OCI-M2 (cell line): ENCODE data around the gene ZFP36L2.

Source experiments
- DNase-seq: peaks from one replicate; lab custom pipeline; 2025; ENCODE audit not compliant: unreplicated experiment; lab: John Stamatoyannopoulos, UW

Gene ZFP36L2, protein sequence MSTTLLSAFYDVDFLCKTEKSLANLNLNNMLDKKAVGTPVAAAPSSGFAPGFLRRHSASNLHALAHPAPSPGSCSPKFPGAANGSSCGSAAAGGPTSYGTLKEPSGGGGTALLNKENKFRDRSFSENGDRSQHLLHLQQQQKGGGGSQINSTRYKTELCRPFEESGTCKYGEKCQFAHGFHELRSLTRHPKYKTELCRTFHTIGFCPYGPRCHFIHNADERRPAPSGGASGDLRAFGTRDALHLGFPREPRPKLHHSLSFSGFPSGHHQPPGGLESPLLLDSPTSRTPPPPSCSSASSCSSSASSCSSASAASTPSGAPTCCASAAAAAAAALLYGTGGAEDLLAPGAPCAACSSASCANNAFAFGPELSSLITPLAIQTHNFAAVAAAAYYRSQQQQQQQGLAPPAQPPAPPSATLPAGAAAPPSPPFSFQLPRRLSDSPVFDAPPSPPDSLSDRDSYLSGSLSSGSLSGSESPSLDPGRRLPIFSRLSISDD

DNA sequence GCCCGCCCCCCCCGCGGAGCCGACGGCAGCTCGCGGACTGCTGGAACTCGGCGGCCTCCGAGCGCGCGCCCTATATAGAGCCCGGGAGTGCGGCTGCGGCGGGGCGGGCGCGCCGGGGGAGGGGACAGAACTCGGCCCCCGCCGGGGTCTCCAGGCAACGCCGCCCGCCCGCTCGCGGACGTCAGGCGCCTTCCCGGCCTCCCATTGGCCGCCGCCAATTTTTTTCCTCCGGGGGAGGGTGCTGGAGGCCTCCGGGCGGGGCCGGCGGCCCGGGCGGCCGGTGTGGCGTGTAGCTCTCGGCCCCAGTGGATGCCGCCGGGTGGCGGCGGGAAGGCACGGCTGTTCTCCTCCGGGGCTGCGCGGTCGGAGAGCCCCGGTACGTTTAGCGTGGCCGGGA is at the start of gene ZFP36L2:
Gene ZFP36L2, minus strand, starts transcription at position 49 of the 397 bp plus-strand sequence. CDS start 291 bp downstream, outside the sequence.
- DNase-seq: no peak

DNA sequence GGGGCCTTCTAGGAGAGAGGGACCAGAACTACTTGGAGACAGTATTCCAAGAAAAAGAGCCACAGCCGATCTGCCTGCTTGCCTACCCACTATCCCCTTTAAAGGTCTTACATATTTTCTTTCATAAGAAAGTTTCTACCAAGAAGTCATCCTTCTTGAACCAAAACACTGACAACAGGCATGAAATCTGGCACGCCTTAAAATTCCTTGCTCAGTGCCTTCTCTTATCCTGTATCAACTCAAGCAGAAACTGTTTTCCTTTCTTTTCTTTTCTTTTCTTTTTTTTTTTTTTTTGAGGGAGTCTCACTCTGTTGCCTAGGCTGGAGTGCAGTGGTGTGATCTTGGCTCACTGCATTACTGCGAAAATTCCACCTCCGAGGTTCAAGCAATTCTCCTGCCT is 48.3 kb upstream of the ZFP36L2 start:
- DNase-seq: no peak

DNA sequence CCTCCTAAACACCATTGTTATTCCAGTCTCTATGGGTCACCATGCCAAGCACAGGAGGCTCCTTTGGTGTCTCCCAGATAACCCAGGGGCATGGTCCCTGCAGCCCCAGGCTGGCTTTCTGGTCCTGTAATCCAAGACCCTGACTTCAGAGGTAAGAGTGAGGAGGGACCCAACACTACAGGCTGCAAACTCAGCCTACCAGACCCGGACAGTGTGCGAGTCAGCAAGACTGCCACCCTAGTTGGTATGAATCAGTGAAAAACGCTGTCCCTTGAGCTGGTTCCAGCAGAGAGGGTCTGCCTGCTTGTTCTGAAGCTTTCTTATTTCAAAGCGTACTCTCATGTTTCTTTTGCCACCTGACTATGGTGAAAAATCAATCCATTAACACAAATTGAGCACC is 47.6 kb upstream of the ZFP36L2 start:
- no peak for DNase-seq

DNA sequence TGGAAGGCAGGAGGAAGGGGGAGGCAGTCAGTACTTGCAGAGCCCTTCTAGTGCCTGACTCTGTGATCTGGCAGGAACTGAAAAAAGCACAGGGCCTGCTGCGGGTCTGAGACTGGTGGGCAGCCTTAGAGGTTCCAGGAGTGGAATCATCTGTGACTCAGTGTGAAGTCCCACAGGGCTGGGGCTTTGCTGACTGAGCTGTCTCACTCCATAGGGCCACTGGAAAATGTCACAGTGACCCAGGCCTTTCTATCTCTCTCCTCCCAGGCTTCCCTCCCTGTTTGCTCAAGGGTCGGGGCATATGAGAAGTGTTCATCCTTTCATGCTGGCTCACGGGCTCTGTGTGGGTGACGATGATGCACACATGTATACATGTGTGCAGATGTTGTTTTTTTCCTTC is 47.1 kb upstream of the ZFP36L2 start:
- DNase-seq: no peak

DNA sequence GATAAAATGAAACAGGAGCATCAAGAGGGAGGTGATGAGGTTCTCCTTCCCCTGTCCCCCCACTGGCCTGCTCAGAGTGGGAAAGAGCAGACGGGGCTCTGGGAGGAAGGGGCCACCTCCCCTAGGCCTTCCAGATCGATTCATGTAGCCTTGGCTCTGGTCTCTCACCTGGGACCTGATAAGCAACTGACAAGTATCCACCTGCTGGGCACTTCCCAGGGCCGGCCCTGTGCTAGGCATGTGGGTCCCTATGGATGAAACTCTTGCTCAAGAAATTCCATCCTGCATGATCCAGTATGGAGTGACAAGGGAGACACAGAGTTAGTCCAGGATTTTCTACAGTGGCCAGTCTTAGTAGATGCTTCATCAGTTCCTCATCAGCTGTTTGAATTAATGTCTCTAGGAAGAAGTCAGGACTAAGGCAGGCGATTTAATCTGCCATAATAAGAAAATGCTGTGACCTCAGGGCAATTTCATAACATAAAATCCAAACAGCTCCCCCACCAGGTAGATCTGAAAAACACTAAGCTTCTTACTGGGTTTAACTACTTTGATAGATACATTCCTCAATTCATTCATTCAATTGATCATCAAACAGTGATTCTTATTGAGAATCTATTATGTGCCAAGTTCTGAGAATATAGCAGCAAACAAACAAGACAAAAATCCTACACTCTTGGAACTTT is 44.7 kb upstream of the ZFP36L2 start:
- DNase-seq: no peak

DNA sequence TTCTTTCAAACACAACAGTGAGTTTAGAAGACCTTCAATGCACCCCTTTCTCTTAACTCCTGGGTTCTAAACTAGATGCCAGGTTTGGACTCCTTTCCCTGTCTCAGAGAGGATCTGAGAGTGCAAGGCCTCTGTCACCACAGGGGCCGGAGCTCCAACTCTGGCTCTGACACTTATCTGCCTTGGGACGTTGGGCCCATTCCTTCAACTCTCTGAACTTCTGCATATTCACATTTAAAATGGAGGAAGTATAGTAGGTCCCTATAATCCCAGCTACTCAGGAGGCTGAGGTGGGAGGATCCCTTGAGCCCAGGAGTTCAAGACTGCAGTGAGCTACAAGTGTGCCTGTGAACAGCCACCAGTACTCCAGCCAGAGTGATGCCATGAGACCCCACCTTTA is 44.1 kb upstream of the ZFP36L2 start:
- no peak for DNase-seq

DNA sequence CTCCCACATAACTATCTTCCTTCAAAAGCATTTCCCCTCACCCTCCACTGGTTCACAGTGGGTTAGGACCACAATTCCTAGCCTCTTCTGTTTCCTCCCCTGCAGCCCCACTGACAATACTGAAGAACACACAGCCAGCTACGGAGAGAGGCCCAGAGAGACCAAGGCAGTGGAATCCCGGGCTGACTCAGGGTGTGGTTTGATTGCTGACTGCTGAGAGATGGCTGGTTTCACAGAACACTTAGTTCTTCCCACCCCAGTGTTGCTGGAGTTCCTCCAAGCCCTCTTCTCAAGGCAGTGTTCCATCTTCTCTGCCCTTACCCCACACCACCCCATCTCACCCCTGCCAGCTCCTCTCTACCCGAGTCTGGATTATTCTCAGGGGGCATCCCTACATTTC is 43.3 kb upstream of the ZFP36L2 start:
- no peak for DNase-seq

DNA sequence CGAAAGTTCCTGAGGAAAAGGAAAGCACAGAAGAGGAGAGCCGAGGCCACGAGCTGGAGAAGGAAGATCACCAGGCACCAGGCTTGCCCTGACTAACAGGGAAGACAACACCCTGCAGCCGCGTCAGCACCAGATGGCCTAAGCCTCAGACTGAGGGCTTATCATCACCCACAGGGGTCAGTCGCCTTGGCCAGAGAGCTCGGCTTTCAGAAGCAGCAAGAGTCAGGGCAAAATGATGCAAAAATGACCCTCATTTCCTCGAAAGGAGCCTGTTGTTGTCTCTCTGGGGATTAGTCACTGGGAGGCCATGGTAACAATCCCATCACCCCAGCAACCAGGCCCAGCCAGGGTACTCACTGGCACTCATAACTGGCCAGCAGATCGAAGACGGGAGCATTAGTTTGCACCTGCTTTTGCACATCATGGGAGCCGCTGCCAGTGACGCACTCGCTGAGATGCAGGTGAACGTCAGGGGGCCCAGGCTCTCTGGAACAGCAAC is 42.7 kb upstream of the ZFP36L2 start:
- DNase-seq: no peak

DNA sequence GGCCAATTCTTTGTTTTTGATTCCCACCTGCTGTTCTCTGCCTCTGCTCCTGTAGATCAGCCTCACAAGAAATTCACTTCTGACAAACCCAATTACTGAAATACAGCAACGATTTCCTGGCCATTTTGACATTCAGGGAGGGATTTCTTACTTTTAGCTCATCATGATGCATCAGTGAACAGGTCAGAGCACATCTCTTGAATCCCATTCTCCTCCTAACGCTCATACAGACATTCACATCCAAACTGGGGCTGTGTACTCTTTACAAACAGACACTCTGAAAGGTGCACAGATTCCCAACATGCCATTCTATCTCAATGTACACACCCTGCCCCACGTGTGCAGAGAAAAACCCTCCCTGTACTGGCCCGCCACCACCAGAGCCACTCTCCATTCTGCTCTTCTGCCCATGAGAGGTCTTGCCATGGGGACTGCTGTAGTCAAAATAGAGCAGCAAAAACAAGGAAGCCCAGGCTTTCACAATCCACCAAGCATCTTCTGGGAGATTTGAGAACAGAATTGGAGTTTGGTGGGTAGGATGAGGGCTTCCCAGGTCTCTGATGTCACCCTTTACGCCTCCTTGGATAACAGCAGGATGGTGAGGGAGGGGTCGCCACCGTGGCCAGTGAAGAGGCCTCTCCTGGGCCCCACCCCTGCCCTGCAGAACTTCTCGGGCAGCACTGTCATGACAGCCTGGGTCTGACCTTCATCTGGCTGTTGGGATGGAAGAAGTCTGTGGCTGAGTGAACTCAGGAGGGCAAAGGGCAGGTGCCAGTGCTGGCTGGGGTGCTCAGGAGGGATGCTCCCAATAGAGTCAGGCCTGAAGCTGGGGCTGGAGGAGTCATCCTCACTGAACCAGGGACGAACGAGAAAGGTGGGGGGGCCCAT is 41.9 kb upstream of the ZFP36L2 start:
- DNase-seq: no peak

DNA sequence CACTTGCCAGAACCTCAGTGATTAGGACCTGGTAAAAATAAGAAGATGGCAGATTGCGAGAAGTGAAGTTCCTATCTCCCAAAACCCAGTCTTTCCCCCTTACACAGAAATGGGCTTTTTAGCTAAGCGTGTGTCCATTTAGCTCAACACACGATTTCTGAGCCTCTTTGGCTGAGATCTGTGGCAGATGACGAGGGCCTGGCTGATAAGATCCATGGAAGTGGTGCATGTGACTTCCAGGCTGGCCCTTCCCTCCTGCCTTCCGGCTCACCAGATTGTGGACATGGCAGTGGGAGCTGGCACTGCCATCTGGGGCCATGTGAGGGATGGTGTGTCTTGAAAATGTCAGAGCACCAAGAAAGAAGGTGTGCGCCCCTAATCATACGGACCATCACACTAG is 41.0 kb upstream of the ZFP36L2 start:
- DNase-seq: no peak

DNA sequence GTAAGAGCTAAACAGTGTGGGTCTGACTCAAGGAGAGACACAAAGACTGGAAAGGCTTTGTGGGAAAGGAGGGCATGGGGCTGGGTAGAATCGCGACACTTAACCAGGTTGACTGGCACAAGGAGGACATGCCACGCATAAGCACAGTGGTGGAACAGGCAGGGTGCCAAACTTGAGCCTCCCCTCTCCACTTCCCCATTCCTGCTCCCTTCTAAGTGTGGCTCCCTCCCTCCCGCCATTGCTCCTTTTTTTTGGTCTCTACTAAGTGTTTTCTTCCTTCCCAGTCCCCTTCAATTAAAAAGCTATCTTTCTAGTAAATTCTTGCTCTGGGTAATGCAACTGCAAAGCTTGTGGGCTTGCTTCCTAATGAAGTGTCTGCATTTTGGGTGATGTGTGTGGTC is 40.3 kb upstream of the ZFP36L2 start:
- no peak for DNase-seq

DNA sequence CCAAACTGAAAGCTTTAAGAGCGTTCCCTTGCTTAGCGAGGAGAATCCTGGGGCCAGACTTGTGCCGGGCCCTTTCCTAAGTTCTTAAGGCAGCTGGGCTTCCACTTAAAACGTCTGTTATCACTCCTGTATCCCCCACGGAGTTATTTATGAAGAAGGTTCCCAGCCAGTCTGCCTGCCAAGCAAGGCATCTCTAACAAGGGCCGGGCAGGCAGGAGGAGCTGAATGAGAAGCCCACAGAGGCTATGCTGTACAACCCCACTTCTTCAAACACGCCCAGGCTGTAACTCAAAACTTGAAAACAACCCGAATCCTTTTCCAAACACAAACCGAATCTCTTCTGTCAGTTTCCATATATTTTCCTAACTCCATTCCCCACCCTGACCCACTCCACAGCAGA is 39.0 kb upstream of the ZFP36L2 start:
- DNase-seq: no peak

DNA sequence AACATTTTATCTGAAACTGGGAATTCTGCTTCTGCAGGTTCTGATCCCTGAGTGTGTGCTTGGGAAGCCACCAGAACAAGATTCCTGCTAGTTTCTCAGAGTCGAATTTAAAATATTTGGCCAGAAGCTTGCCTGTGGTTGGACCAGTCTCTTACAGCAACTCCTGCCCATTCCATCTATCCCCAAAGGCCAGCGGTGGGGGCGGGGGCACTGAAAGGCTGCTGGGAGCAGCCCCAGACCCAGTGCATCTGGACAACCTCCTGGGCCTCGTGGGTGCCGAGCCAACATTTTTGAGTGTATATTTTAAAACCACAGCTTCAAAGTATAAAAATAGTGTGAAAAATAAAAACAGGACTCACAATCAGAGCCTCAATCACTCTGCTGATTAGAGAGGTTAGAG is 38.6 kb upstream of the ZFP36L2 start:
- no peak for DNase-seq

DNA sequence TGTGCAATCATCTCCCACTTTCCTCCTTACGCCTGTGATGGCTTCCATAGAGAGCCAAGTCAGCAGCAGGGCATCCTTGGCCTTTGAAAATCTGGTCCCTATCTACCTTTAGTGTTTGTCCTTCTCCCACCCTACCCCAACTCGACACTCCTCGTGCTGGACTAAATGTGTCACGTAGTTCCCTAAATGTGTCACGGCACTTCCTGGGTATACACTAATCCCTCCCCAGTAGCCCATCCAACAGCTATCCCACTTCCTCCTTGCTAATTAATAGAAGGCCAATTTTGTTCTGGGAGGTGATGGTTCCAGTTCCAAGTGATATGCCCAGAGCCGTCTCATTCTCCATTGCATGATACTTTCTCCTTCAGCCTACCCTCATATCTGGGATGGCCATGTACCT is 36.5 kb upstream of the ZFP36L2 start:
- DNase-seq: no peak

DNA sequence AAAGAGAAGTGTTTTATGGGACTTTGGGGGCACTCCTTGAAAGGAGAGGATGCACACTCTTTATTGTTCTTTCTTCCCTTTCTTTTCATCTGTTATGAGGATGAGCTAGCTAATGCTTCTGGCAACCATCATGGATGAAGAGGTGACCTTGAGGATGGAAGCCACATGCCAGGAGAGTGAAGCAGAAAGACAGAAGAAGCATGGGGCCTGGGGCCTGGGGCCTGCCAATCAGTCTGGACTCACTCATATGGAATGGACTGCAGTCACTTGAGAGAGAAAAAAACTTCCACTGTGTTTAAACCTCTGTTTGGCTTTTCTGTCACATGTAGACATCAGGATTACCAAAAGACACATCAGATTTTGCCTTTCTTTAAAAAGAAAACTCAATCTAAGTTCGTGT is 35.8 kb upstream of the ZFP36L2 start:
- no peak for DNase-seq

DNA sequence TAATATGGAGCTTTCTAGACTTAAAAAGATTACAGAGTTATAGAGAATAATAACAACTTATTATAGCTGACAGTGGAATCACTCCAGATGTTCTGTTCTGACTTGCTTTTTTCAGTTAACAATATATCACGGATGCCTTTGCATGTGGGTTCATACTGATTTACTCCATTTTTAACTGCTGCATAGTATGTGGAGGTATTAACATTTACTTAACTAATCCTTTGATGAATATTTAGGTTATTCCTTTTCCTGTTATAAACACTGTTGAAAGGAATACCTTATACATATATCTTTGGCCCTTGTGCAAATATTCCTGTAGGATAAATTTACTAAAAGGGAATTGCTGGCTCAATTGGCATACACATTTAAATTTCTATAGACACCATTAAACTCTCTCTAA is 33.1 kb upstream of the ZFP36L2 start:
- DNase-seq: no peak

DNA sequence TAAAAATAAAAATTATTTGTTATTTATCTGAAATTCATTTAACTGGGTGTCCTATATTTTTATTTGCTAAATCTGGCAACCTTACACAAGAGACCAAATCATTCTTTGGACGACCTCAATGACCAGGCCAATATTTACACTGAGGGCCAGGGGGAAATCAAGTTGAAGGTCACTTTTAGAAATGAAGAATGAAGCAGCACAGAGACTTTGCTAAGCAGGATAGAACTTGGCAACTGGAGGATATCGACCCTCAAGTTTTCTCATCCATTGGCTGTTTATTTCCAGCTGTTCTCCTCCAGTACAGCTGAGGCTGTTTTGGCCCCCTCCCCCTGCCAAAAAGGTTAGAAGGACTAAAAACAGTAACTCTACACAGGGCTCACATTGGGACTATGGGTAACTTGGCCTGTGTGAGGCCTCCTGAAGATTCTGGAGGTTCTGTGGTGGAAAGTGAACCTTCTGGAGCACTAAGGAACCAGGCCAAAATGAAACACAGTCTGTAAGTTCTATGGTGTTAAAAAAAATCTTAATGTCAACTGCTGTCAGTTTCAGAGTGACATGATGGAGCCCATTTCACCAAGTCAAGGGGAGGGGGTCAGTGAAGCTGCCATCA is 32.2 kb upstream of the ZFP36L2 start:
- no peak for DNase-seq

DNA sequence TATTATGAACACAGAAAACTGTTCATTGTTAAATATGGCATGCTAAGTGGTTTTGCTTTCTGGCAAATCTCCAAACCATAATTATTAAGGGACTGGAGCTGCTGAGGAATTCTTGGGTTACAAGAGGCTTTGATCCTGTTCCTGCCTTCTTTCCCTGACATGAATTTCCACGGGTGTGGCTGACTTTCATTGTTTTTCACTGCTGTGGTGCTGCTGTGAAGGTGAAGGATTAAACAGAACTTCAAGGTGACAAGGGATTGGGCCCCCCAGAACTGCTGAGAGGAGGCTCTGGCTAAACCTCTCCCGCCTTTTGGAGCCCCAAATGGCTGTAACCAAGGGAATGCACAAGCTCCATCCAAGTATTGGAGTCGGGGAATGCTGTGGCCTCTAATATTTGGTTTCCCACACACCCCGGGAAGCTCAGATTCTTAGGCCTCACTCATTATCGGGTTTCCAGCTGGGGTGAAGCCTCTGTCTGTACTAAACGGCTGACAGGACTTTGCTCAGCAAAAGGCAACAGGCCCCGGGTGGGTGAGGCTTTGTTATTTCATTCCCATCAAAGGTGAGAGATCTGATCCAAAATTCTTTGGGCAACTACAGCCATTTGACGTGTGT is 29.0 kb upstream of the ZFP36L2 start:
- DNase-seq: no peak

DNA sequence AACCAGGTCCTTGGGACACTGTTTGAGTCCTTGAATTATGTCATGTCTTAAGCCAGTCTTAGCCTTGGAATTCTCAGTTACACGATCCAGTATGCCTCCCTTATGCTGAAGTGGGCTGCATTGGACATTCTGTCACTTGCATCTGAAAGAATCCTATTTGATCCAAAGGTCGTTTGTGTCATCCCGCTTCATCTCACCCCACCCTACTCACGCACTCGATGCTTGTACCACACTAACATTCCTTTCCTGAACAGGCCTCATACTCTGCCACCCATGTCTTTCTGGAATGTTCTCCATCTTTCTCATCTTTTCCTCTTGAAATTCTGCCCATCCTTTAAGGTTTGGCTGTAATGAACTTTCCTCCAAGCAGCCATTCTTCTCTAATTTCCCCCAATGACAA is 27.9 kb upstream of the ZFP36L2 start:
- DNase-seq: no peak

DNA sequence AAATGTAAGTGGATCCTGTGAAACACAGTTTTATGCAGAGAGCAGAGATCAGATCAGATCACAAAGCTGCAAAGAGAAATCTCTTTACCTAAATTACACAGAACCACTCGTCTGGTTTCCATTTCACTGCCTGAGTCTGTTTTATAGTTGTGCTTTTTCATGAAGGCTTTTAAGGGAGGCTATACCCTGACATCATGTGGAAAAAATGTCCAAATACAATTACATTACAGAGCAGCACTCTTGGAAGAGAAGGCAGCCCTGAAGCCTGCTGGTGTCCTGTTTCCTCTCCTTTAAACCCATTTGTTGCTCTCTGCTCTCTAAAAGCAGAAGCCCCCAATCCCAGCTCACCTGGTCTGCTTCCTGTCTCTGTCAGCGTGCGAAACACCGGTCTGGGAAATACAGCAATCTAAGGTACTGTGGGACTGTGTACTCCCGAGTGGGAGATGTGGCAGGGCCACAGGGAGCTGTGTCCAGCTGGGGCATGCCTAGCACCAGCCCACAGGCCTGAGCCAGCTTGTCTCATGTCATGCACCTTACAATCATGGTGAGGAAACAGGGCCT is 24.8 kb upstream of the ZFP36L2 start:
- no peak for DNase-seq
